Measurements from ENCODE around the gene CFB. TPM values are rescaled to one million over a fixed set of nuclear protein-coding genes. Genes with fewer than 3 reads are reported as not detected.

Gene CFB
- total RNA-seq, 2 donors from 2014 or later, result 65.5 to 126 TPM

DNA sequence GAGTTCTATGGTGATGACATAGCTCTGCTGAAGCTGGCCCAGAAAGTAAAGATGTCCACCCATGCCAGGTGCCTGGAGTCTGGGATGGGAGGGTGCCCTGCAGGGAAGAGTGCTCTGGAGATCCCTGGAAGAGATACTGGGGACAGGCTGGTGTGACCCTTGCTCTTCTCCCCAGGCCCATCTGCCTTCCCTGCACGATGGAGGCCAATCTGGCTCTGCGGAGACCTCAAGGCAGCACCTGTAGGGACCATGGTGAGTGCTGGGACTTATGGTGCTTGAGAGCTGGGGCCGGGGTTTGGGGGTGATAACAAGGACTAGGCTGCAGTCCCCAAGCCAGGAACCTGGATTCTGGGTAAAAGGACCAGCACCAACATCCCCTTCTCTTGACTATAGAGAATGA is 2.2 kb upstream of the CFB start:
- H3K9me3 ChIP-seq, result no peaks in the 10 kb centered on the region
- H3K27ac ChIP-seq, result no peak overlapping the region
- TF ChIP-seq CTCF (IDR thresholded peaks at IDR 0.05), result no peak
- no peaks in the 10 kb centered on the region for H3K27me3 ChIP-seq
- DNase-seq (ENCODE audit: low spot score), result no peak
- H3K36me3 ChIP-seq, result no peaks in the 10 kb centered on the region
- no peak overlapping the region for H3K4me3 ChIP-seq
- H3K4me1 ChIP-seq, result peaks cover 0 to 20% of the 10 kb centered on the region in 2 donors

GRCh38 chr6:31945154-31945506 is 765 bp upstream of the CFB start:
- H3K27me3 ChIP-seq, result no peaks in the 10 kb centered on the region
- DNase-seq (ENCODE audit: low spot score), result no peak
- H3K4me1 ChIP-seq, result peaks cover 0 to 20% of the 10 kb centered on the region in 2 donors
- H3K4me3 ChIP-seq, result no peak overlapping the region
- H3K36me3 ChIP-seq, result no peaks in the 10 kb centered on the region
- no peak for TF ChIP-seq CTCF (IDR thresholded peaks at IDR 0.05)
- no peaks in the 10 kb centered on the region for H3K9me3 ChIP-seq
- H3K27ac ChIP-seq, result peak overlapping the region; percentile 73 to 75

- H3K36me3 ChIP-seq, result peaks cover 3% of the 10 kb centered on the region
- DNase-seq (ENCODE audit: low spot score), result no peak
- H3K4me1 ChIP-seq, result peaks cover 0 to 20% of the 10 kb centered on the region in 2 donors
- TF ChIP-seq CTCF (IDR thresholded peaks at IDR 0.05), result no peak
- peak overlapping the region in 1 of 2 donors; percentile 32 for H3K4me3 ChIP-seq
- H3K9me3 ChIP-seq, result no peaks in the 10 kb centered on the region
- peak overlapping the region; percentile 73 to 75 for H3K27ac ChIP-seq
- no peaks in the 10 kb centered on the region for H3K27me3 ChIP-seq
Observed at GRCh38 chr6:31946370-31946885, 533 bp downstream of the CFB start.

- peaks cover 10% of the 10 kb centered on the region for H3K36me3 ChIP-seq
- peak overlapping the region in 1 of 2 donors; percentile 75 for H3K27ac ChIP-seq
- no peak overlapping the region for H3K4me3 ChIP-seq
- TF ChIP-seq CTCF (IDR thresholded peaks at IDR 0.05), result no peak
- H3K4me1 ChIP-seq, result peaks cover 0 to 20% of the 10 kb centered on the region in 2 donors
- no peak for DNase-seq (ENCODE audit: low spot score)
- H3K27me3 ChIP-seq, result no peaks in the 10 kb centered on the region
- no peaks in the 10 kb centered on the region for H3K9me3 ChIP-seq
Observed at GRCh38 chr6:31947070-31947675, 1.3 kb downstream of the CFB start.

GRCh38 chr6:31947864-31948263 is 2.0 kb downstream of the CFB start:
- H3K36me3 ChIP-seq, result peaks cover 10% of the 10 kb centered on the region
- no peaks in the 10 kb centered on the region for H3K9me3 ChIP-seq
- H3K27ac ChIP-seq, result no peak overlapping the region
- TF ChIP-seq CTCF (IDR thresholded peaks at IDR 0.05), result no peak
- DNase-seq (ENCODE audit: low spot score), result no peak
- H3K27me3 ChIP-seq, result no peaks in the 10 kb centered on the region
- H3K4me3 ChIP-seq, result no peak overlapping the region
- peaks cover 0 to 20% of the 10 kb centered on the region in 2 donors for H3K4me1 ChIP-seq

DNA sequence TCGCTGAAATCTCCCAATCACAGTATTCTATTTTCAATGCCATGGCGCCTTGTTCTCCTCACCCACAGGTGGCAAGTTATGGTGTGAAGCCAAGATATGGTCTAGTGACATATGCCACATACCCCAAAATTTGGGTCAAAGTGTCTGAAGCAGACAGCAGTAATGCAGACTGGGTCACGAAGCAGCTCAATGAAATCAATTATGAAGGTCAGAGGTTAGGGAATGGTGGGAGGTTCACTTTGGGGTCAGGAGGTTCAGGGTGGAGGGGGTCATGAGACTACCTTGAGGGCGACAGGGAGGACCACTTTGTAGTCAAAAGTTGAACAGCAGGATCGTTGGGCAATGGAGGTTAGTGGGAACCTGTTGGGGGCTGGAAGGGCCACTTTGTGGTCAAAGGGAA is 2.4 kb downstream of the CFB start:
- no peak for DNase-seq (ENCODE audit: low spot score)
- Histone ChIP-seq H3K36me3 (peaks cover 13% of the 10 kb centered on the region), H3K4me1 (peaks cover 0 to 20% of the 10 kb centered on the region in 2 donors), H3K27ac (no peak overlapping the region), H3K27me3 (no peaks in the 10 kb centered on the region), H3K4me3 (no peak overlapping the region), H3K9me3 (no peaks in the 10 kb centered on the region)
- TF ChIP-seq CTCF (IDR thresholded peaks at IDR 0.05), result no peak
